IMR-90 (cell line): ENCODE results near the gene PGF.

Source experiments
- FOS ChIP-seq: fragments of 150-350 bp; IDR thresholded peaks from 2 replicates; pipeline ENCODE4 v1.6.1; 2016; ENCODE audit warnings: low read depth, low read length
- POLR2A ChIP-seq: IDR thresholded peaks from 2 replicates; pipeline ENCODE4 v1.6.1; 2012; ENCODE audit warnings: mild to moderate bottlenecking, low read depth, low read length
- RFX5 ChIP-seq: IDR thresholded peaks from 2 replicates; pipeline ENCODE4 v1.8.0; 2012; ENCODE audit warnings: low read depth, mild to moderate bottlenecking, low read length, moderate library complexity
- SMC3 ChIP-seq: fragments of 150-350 bp; IDR thresholded peaks from 2 replicates; pipeline ENCODE4 v1.6.1; 2016; ENCODE audit warnings: low read depth, mild to moderate bottlenecking, antibody characterized with exemption, low read length, moderate library complexity
- TF ChIP-seq, protein P1 (sequence below): conservative IDR thresholded peaks from 2 replicates; pipeline ENCODE4 v1.5.1; 2012; ENCODE audit warnings: mild to moderate bottlenecking, low read depth, low read length, improper control_type of control experiment

DNA sequence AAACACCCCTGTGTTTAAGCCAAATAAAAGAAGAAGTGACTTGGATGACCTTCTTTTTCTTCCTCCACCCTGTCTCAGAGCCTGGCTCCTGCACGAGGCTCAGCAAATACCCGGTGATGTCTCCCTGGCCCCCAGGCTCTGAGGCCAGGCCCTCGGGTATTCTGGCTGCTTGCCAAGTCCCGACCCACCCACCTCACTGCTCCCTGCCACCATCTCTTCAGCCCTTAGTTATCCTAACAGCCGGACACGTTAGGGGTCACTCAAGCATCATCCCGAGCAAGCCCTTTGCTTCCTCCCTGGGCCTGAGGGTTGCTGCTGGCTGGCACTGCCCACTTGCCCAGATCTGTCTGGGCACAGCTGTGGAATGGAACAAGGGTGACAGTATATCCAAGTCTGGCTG, 39.6 kb downstream of the PGF start:
- TF ChIP-seq, protein P1, sequence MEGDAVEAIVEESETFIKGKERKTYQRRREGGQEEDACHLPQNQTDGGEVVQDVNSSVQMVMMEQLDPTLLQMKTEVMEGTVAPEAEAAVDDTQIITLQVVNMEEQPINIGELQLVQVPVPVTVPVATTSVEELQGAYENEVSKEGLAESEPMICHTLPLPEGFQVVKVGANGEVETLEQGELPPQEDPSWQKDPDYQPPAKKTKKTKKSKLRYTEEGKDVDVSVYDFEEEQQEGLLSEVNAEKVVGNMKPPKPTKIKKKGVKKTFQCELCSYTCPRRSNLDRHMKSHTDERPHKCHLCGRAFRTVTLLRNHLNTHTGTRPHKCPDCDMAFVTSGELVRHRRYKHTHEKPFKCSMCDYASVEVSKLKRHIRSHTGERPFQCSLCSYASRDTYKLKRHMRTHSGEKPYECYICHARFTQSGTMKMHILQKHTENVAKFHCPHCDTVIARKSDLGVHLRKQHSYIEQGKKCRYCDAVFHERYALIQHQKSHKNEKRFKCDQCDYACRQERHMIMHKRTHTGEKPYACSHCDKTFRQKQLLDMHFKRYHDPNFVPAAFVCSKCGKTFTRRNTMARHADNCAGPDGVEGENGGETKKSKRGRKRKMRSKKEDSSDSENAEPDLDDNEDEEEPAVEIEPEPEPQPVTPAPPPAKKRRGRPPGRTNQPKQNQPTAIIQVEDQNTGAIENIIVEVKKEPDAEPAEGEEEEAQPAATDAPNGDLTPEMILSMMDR, result no peak
- no peak for TF ChIP-seq SMC3
- TF ChIP-seq RFX5, result no peak
- no peak for TF ChIP-seq POLR2A
- no peak for TF ChIP-seq FOS
